HG03103 (cell line): ENCODE results near the gene NKD1.

Experiments used
- ATAC-seq: cut with Tn5 transposase; IDR thresholded peaks from one replicate; pipeline ENCODE4 v1.9.1; 2021; ENCODE audit warnings: low read depth; ENCODE audit not compliant: unreplicated experiment

NKD1 gene

GRCh38 chr16:50622643-50623369, 74.6 kb downstream of the NKD1 start:
- ATAC-seq = no peak

DNA sequence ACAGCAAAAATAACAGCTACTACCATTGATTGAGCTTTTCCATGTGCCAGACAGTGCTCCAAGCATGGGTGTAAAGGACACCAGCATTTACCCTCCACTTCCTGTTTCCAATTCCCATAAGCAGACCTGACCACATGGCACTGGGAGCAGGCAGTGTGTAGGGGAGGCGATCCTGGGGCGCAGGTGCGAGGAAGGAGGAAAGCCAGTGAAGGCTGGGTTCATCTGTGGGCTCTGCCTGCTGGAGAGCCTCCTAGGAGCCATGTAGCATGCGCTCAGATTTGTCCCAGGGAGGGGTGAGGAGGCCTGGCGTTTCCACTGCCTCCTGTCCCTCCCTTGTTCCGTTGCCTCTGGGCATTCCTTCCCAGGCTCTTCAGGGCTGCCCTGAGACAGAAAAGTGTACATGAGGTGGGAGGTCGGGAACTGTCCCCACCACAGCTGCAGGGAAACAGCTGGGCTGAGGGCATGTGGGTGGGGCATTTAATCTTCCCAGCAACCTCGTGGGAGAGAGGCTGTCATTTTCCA, 76.3 kb downstream of the NKD1 start:
- no peak for ATAC-seq

GRCh38 chr16:50625374-50625773, 77.2 kb downstream of the NKD1 start:
- no peak for ATAC-seq

DNA sequence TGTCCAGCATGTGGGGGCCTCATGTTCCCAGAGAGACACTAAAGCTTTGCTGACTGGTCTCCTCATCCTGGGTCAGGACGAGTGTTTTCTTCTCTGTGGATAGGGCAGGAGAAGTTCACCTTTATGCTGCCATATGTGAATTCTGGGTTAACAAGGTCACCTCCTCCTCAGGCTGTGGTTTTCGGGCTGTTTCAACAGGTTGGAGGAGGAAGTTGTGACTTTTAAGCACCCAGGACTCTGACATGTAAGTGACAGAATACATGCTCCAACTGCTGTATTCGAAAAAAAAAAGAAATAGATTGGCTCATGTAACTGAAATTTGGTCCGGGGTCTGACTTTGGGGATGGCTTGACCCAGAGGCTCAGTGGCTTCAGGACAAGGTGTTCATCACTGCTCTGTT, 78.7 kb downstream of the NKD1 start:
- peak; percentile 19 for ATAC-seq

DNA sequence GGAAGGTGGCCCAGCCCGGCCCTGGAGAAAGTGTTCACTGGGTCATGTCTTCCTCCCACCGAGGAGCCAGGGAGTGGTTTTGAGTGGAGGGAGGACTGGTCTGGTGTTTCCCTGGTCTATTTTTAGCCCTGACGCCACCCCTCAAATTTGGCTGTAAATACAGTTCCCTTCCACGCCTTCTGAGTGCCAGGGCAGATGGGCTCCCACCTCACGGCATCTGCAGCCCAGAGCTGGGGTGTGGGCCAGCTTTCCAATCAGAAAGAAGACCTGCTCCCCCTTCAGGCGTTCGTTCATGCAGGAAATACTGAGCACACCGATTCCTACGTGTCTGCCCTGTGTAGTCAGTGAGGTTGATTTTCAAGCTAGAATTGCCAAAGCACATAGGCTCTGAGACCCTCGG, 79.2 kb downstream of the NKD1 start:
- peak; percentile 72 for ATAC-seq

DNA sequence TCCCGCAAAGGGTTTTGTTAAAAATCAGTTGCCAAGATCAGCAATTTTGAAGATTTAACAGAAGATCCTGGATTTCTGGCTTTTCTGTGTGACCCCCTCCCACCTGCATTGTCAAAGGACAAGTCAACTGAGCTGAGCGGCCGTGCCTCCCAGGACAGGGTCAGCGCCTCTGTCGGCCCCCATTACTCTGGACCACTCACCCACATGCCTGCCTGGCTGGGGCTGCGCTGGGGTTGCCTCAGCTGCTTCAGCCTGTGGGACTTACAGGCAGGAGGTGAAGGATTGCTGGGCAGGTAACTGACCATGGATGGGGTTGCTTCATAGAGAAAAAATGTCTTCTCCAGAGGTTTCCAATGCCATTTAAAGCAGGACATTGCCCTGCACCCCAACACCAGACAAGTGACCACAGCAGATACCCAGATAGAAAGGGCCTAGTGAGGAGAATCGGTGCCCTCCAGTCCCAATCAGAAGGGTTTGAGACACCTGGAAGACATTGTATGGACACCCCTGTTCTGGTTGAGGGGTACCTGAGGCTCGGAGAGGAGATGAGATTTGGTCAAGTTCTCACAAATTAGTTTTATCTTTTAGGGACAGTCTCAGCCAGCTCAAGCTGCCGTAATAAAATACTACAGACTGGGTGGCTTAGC, 80.1 kb downstream of the NKD1 start:
- ATAC-seq = no peak

DNA sequence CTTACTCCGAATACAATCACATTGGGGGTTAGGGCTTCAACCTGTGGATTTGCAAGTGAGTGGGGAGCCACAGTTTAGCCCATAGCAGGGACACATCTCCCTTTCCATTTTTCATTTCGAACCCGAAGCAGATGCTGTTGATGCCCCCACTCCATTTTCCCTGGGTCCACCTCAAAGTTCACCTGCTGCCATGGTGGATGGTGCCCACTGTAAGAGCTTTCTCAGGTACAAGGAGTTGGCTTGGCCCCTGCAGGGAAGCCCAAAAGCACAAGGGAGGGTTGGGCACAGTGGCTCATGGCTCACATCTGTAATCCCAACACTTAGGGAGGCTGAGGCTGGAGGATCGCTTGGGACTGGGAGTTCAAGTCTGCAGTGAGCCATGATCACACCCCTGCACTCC, 81.1 kb downstream of the NKD1 start:
- no peak for ATAC-seq

GRCh38 chr16:50630394-50631020, 82.3 kb downstream of the NKD1 start:
- ATAC-seq = no peak

- ATAC-seq = no peak
Observed at GRCh38 chr16:50631249-50631984, 83.2 kb downstream of the NKD1 start.

DNA sequence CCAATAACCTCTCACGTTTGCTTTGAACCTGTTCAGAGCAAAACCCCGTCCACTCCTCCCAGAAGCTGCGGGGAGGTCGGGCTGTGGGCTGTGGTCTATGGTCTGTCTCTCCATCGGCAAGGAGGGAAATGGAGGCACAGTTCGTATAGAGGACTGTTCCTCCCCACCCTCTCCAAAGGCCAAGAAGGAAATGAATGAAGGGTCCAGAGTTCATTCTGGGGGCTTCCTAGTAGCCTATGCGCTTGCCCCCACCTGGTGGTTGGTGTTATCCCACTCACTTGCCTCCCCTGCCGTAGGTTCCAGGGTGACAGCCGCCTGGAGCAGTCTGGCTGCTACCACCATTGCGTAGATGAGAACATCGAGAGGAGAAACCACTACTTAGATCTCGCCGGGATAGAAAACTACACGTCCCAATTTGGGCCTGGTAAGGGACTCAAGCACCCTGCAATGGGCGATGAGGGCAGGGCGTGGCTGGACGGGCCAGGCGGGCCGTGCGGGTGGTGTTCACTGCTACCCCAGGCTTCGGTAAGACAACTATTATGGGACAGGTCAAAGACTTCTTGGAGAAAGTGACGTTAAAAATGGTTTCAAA, 83.9 kb downstream of the NKD1 start:
- ATAC-seq = no peak

- no peak for ATAC-seq
Observed at GRCh38 chr16:50632927-50633800, 85.0 kb downstream of the NKD1 start.

GRCh38 chr16:50634090-50634489, 85.9 kb downstream of the NKD1 start:
- ATAC-seq = no peak

DNA sequence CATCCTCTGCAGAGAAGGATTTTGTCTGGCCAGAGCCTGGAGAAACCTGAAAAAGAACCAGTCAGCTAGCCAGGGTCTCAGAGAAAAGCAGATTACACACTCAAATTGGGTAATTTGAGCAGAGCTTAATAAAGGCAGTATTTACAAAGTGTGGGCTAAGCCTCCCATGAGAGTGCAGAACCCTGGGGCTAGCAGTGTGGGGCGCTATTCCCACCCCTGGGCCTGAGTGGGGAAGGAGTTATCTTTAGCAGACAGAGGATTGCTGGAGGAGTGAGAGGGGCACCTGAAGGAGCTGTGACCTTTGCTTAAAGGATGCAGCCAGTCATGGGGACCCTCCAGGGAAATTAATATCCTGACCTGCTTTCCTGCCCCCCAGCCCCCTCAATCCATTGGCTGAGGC, 86.8 kb downstream of the NKD1 start:
- no peak for ATAC-seq

- ATAC-seq = no peak
Observed at GRCh38 chr16:50635505-50636392, 87.6 kb downstream of the NKD1 start.

DNA sequence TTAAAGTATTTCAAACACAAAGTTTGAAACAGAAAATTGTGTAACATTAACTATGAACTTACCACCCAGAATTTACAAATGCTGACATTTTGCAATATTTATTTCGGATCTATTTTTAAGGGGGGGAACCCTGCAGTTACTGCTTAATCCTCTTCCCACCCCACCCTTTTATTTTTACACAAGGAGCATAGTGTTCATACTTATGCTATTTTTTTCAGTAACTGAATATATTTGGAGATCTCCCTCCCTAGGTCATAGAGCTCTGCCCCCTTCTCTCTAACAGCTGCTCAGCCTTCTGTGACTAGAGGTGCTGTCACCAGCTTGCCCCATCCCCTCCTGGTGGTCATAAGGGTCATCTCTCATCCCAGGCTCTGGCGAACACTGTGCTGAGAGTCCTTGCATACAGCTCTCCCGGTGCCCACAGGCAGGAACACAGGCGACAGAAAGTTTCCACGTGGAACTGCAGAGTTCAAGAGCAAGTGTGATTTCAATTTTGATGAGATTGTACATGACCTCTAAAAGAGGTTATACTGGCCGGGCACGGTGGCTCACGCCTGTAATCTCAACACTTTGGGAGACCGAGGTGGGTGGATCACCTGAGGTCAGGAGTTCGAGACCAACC, 88.7 kb downstream of the NKD1 start:
- no peak for ATAC-seq

GRCh38 chr16:50637716-50638602, 89.8 kb downstream of the NKD1 start:
- no peak for ATAC-seq
